IPS-NIHi7 (cell line): ENCODE data around the gene ITPRIP.

Source experiments
- DNase-seq: peaks from one replicate; pipeline ENCODE4 v3.0.0; 2012; ENCODE audit warnings: mixed read lengths; ENCODE audit errors: extremely low spot score

The ITPRIP gene, protein sequence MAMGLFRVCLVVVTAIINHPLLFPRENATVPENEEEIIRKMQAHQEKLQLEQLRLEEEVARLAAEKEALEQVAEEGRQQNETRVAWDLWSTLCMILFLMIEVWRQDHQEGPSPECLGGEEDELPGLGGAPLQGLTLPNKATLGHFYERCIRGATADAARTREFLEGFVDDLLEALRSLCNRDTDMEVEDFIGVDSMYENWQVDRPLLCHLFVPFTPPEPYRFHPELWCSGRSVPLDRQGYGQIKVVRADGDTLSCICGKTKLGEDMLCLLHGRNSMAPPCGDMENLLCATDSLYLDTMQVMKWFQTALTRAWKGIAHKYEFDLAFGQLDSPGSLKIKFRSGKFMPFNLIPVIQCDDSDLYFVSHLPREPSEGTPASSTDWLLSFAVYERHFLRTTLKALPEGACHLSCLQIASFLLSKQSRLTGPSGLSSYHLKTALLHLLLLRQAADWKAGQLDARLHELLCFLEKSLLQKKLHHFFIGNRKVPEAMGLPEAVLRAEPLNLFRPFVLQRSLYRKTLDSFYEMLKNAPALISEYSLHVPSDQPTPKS

GRCh38 chr10:104337985-104338735, at the start of gene ITPRIP:
Gene ITPRIP (minus strand): TSS chr10:104338465. CDS start chr10:104316051, 22,414 bp downstream.
- DNase-seq = peak; percentile 53

DNA sequence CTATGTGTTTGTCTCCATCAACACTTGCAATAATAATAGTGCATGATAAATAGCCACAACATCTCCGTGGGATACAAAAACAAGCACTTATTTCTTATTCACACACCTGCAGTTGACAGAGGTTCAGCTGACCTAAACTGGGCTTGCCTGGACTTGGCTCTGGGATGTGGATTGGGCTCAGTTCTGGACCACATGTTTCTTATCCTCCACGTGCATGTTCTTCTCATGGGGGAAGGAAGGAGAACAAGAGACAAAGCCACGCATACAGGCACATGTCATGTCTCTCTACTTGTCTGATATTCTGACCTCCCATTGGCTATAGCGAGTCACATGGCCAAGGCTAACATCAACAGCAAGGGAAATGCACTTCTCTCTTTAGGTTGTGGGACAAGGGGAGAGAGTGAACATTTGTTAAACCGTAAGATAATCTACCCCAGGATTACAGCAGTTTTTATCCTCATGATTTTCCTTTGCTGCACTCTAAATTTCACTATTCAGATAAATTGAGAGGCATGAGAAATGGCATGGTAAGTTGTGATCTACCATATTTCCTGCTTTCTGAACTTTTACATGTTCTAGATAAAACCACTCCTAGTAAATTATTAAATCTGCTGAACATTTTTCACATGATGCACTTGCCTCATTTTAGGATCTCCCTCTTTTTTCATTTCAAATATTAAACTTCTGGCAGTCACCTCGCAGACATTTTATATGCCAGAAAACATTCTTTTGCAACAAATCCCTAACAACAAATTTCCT, 49.0 kb upstream of the ITPRIP start:
- no peak for DNase-seq

DNA sequence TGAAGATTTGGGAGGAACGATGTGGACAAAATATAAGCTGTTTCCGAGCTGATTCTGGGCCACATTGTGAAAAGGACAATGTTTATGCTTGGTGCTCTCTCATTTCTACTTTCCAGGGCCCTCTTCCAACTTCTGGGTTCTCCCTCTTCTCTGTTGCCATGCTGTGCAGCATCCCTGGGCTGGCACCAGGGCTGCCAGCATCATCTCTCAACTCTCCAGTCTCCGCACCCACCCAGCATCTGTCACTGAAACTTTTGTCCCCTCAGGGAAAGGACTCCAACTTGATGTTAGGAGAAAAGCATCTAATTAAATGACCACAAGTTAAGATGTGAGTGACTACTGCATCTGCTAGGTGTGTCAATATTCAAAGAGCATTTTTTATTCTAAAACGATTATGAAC, 42.1 kb upstream of the ITPRIP start:
- no peak for DNase-seq

GRCh38 chr10:104376784-104377300, 38.6 kb upstream of the ITPRIP start:
- DNase-seq = no peak

DNA sequence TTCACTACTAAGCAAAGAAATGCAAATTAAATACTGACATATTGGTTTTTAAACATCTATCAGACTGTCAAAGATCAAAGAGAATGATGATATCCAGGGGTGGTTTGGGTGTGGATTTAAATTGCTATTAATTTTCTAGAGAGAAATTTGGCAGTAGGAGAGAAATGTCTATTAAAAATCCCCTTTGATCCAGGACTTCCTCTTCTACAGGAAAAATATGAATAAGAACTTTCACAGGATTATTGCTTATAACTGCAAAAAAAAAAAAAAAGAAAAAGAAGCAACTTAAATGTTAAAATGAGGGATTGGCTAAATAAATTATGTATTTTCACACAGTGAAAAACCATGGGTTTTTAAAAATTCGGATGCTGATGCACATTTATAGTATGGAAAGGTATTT, 36.3 kb upstream of the ITPRIP start:
- no peak for DNase-seq

GRCh38 chr10:104371753-104372152, 33.5 kb upstream of the ITPRIP start:
- no peak for DNase-seq

- no peak for DNase-seq
Observed at GRCh38 chr10:104368381-104368780, 30.1 kb upstream of the ITPRIP start.

DNA sequence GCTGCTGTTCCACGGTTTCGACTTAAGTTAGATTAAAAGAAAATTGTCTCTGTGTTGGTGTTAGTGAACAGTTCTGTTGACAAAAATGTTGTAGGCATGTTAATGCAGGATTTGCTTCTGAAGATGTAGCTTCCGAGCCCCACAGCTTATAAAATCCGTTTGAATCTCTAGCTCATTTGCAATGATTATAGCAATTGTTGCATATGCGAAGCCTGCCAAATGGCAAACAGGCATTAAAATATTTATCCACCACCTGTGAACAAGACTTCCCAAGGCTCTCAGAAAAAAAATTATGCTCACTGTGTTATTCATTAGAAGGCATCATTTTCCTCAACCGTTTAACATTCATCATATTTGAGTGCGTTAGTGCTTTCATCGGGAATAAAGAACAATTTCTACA, 29.6 kb upstream of the ITPRIP start:
- no peak for DNase-seq

- DNase-seq = no peak
Observed at GRCh38 chr10:104359811-104360210, 21.5 kb upstream of the ITPRIP start.

GRCh38 chr10:104353325-104354048, 15.2 kb upstream of the ITPRIP start, which contains the start of gene CFAP58:
Gene CFAP58 (plus strand): TSS chr10:104353833. CDS start chr10:104353898, 65 bp downstream.
- peak; percentile 96 for DNase-seq

DNA sequence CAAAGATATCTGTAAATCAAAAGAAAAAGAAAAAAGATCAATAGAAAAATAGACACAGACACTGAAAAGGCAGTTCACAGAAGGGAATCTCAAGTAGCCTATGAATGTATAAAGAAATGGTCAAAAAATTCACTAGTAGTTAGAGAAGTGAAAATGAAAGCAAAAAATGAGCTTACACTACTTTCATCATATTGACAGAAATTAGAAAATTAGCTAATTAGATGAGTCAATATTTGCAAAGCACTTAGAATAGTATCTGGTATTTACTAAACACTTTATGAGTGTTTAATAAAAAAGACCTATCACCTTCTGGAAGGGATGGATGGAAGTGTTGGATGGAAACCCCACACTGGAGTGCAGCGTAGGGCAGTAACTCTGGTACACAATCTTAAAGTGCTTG, 13.7 kb upstream of the ITPRIP start:
- no peak for DNase-seq

DNA sequence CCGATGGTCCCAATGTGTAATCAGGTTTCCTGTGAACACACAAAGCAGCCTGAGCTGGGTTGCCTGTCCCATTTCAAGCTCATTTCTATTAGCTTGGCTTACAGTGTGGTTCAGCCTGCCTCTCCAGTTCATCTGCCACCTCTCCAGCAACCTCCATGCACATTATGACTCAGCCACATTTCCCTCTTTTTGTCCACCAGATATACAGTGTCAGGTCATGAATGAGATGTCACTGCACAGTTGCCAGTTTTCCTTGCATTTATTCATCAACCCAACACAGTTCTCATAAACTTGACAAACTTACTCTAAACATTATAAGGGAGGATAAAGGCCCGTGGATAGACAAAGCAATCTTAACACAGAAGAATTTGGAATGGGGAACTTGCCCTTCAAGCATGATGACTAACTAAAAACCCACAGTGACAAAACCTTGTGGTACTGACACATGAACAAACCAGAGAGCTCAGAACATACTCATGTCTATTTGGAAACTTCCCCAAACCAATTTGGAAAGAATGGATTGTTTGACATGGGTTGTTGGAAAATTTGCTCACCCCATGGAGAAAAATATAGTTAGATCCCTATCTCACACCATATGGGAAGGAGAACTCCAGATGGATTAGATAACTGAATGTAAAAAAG, 12.9 kb upstream of the ITPRIP start:
- no peak for DNase-seq

GRCh38 chr10:104350127-104350635, 11.9 kb upstream of the ITPRIP start:
- peak; percentile 51 for DNase-seq

GRCh38 chr10:104349623-104350126, 11.4 kb upstream of the ITPRIP start:
- DNase-seq = no peak

DNA sequence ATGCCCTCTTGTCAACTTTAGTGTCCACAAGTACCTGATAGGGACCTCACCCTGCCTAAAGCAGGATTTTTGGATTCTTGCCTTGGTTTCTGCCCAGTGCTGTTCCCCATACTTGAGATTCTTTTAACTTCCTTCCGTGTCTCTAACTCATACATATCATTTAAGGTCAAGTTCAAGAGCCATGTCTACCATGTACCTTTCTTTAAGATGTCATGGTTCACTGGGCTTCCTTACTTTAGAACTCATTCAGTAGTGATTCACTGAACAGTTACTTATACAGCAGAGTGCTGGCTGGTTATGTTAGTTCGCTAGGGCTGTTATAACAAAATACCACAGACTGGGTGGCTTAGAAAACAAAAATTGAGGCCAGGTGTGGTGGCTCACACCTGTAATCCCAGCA, 10.3 kb upstream of the ITPRIP start:
- no peak for DNase-seq

DNA sequence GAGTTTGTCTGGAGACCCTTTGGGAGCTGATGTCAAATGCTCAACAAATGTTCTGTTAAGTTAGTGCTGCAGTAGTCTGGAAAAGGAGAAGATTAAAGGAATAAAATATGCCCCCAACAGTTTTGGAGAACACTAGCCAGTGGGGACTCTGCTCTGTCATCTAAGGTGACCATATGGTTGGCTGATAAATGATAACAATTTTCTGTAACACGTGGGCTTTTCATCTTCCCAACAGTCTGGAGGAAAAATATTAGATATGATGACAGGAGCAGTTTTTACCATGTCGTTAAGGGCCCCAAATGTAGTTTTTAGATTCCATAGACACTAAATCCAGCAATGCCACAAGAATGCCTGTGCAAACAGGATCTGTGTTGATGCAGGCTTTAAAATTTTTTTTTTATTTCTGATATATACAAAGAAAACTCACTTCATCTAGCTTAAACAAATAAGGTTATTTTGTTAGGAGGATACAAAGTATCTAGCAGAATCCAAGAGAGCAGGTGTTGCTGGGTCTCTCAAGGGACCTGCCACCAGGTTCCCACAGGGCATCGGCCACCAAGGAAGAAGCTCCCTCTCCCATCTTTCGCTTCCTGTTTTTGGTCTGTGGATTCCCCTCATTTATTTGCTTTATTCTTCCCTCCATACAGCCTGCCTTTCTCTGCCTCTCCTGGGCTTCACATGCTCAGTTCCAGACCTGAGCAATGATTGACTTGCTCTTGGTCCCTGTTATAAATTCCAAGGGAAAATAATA, 9.2 kb upstream of the ITPRIP start:
- DNase-seq = no peak

DNA sequence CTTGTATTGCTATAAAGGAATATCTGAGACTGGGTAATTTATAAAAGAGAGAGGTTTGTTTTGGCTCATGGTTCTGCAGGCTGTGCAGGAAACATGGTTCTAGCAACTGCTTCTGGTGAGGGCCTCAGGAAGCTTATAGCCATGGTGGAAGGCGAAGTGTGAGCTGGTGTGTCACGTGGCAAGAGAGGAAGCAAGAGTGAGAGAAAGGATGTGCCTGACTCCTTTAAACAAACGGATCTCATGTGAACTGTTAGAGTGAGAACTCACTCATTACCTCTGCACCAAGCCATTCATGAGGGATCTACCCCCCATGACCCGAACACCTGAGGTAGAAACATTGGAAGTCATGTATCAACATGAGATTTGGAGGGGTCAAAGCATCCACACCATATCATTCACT, 7.7 kb upstream of the ITPRIP start:
- DNase-seq = no peak

DNA sequence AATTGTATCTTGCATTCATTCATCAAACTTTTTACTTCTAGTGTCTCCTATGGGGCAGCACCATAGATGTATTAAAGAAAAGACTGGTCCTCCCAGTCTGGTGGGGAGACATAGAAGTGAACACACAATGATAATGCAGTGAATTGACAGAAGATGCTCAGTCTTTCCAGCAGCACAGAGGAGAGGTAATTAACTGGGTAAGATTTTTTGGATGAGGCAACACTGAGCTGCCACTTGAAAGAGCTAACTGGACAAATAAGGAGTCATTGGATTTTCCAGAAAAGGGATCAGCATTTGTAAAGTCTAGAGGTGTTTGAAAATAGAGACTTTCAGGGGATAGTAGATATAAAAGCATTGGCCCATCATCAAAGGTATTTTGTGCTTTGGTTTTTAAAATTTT, 7.2 kb upstream of the ITPRIP start:
- DNase-seq = no peak

DNA sequence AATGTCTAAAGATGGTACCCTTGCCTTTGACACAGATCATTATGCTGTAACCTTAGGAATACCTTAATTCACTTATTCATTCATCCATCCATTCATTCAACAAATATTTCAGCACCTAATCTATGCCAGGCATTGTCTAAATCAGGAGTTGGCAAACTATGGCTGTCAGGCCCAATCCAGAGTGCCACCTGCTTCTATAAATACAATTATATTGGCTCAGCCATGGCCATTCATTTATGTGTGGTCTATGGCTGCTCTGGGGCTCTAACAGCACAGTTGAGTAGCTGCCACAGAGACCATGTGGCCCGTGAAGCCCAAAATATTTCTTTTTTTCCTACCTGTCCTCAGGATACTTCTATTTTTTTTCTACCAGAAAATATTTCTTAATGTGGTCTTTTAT, 6.0 kb upstream of the ITPRIP start:
- DNase-seq = no peak
